Choroid plexus epithelial cell (primary cell): Measurements from ENCODE around the gene TUBB.
"Not testable (repeated sequence)": the region's sequence is repeated elsewhere in the genome, so short reads cannot be mapped to it uniquely, and the experiment has no call there.

Experiments
- DNase-seq: peaks from one replicate; pipeline ENCODE4 v3.0.0-alpha.2; 2010; ENCODE audit warnings: low read depth
- H3K4me3 ChIP-seq: 2 replicates; pipeline ENCODE4 v1.5.1; 2011; ENCODE audit warnings: low read depth, mild to moderate bottlenecking, control low read depth, low read length, moderate library complexity
- TF ChIP-seq, protein P1 (sequence below): conservative IDR thresholded peaks from 2 replicates; pipeline ENCODE4 v1.5.1; 2011; ENCODE audit warnings: low read depth, mild to moderate bottlenecking, control low read depth, inconsistent platforms, low read length, moderate library complexity

Gene TUBB

DNA sequence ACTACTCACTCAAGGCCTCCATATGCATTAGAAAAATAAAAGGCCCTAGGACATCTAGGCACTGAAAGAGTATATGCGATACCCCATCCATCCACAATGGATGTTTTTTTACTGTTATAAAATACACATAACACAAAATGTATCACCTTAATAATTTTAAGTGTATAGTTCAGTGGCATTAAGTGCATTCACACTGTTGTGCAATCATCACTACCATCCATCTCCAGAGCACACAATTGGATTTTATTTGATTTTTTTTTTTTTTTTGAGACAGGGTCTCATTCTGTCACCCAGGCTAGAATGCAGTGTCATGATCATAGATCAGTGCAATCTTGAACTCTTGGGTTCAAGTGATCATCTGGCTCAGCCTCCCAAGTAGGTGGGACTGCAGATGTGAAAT is 5.9 kb upstream of the TUBB start:
- TF ChIP-seq, protein P1, sequence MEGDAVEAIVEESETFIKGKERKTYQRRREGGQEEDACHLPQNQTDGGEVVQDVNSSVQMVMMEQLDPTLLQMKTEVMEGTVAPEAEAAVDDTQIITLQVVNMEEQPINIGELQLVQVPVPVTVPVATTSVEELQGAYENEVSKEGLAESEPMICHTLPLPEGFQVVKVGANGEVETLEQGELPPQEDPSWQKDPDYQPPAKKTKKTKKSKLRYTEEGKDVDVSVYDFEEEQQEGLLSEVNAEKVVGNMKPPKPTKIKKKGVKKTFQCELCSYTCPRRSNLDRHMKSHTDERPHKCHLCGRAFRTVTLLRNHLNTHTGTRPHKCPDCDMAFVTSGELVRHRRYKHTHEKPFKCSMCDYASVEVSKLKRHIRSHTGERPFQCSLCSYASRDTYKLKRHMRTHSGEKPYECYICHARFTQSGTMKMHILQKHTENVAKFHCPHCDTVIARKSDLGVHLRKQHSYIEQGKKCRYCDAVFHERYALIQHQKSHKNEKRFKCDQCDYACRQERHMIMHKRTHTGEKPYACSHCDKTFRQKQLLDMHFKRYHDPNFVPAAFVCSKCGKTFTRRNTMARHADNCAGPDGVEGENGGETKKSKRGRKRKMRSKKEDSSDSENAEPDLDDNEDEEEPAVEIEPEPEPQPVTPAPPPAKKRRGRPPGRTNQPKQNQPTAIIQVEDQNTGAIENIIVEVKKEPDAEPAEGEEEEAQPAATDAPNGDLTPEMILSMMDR: no peak
- H3K4me3 ChIP-seq: no peak overlapping the region
- DNase-seq: no peak

DNA sequence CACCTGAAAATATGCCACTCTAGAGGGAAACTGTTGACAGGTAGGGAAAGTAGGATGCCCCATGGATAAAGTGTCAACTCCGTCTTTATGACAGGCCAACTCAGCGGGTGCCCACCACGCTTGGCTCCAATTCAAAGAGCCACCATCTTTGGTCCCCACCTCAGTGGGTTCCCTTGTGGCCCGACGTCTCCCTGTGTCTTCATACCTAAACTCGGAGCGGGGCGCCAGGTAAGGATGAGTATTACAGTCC is 3.3 kb upstream of the TUBB start:
- H3K4me3 ChIP-seq: peak overlapping the region; percentile 84
- TF ChIP-seq, protein P1: no peak
- no peak for DNase-seq

DNA sequence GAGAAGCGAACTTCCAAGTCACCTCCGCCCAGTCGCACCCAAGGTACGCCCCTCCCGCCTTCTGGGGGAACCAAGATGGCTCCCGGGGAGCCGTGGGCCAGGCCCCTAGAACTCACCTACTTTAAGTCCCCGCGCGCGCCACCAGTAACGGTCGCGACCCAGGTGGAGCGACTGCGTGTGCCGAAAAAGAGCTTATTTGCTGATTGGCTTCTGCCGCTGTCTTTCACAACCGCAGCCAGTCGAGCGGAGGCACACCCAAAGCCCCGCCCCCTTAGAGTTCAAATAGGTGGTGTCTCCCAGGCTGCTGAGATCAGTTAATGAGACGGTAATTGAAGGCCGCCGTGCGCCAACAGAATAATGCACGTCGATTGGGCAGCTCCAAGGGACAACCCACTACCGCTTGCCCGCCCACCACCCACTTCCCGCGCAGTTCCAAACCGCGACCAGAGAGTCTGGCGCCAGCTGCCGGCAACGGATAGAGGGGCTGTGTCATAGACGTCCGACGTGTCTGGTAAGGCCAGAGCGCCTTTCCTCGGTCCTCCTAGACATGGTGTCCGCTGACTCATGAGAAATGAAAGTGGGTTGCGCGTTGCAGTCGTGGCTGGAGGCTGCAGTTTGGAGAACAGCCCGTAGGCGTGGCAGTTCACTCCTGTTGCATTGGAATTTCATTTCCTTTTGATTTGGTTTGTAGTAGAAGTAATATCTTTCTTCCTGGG is 2.9 kb upstream of the TUBB start, which contains the start of gene MDC1:
TSS of gene MDC1 (minus strand) at position 153 of the 716 bp plus-strand sequence. CDS start 2,106 bp downstream, outside the sequence.
- TF ChIP-seq, protein P1: peak; percentile 41
- peak within 1 kb of the TSS; percentile 84 for H3K4me3 ChIP-seq
- DNase-seq: peak; percentile 100

DNA sequence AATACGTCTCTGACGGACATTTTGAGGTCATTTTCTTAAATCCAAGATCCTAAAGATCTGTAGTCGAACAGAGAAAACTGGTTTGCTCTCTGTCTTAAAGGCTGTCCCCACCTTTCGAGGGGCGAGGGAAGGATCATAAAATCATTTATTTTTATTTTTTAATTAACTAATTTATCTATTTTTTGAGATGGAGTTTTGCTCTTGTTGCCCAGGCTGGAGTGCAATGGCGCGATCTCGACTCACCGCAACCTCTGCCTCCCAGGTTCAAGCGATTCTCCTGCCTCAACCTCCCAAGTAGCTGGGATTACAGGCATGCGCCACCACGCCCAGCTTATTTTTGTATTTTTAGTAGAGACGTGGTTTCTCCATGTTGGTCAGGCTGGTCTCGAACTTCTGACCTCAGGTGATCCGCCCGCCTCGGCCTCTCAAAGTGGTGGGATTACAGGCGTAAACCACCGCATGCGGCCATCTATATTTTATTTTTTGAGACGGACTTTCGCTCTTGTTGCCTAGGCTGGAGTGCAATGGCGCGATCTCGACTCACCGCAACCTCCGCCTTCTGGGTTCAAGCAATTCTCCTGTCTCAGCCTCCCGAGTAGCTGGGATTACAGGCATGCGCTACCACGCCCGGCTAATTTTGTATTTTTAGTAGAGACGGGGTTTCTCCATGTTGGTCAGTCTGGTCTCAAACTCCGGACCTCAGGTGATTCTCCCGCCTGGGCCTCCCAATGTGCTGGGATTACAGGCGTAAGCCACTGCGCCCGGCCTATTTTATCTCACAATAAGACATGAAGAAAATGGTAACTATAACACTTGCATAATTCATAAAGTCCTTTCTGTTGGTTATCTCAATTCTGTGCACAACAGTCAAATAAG is 2.1 kb upstream of the TUBB start:
- DNase-seq: not testable (repeated sequence)
- H3K4me3 ChIP-seq: peak overlapping the region; percentile 41

DNA sequence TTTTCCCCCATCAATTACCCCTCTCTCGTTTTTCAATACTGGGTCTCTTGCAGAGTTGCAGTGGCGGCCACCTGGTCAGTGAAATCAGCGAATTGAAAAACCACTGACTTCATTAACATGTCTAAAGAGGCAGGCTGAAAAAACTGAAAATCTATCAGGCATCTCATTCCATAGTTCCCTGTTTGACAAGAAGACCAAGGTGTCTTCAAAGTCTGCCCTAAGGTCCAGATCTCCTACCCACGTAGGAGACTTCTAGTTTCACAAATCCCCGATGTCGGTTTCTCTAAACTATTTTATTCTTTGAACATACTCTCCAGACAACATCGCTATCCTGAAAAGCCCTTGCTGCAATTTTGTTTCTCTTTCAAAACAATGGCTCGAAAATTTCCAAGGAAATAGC is 796 bp upstream of the TUBB start:
- TF ChIP-seq, protein P1: no peak
- peak overlapping the region; percentile 88 for H3K4me3 ChIP-seq
- no peak for DNase-seq

DNA sequence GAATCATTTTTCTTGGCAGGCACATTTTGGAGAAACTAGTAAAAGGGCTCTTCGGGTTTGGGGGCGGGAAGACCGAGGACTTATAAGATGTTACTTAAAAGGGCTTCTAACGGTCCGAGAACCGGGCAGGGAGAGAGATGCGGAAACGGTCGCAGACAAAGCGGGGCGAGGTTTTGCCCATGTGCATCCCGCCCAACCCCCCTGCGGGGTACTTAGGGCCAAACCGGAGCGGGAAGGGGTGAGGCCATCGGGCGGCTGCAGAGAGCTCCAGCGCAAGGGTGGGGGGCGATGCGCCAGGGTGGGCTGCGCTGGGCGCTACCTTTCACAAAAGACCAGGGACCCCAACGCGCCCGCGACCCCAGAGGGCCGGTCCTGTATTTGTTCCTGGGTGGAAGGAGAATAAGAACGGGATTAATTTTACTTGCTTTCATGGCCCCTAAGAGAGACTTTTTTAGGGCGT is 616 bp downstream of the TUBB start:
- TF ChIP-seq, protein P1: no peak
- DNase-seq: peak; percentile 41
- peak overlapping the region; percentile 88 for H3K4me3 ChIP-seq

DNA sequence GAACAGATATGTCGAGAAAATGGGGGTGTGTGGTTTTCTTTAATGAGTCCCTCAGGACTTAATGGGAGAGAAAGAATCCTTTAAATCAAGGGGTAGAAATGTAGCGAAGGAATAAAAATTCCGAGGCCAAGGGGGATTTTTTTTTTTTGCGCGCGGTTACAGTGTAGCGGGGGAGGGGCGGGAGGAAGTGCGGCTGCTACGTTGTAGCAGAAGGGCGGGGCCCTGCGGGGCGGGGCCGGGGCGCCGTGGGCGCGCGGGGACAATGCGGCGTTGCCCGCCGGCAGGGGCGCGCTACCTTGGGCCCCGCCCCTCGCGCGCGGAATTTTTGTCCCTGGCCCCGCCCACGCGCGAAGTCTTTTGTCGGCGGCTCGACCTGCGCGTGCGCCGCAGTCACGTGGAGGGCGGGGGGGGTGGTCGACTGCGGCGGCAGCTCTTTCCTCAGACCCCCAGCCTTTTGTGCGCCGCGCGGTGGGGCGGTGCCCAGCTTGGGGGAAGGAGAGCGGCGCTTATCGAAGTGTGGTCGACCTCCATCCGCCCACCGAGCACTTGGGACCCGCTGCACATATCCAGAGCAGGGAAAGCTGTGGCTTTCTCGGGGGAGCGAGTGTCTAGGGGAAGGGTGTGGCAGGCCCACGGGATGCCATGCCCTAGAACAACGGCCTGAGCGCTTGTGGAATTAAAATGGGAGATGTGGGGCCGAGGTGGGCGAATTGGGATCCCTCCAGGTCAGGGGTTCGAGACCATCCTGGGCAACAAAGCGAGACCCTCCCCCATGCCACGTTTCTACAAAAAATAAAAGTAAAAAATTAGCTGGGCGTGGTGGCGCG is 1.3 kb downstream of the TUBB start:
- TF ChIP-seq, protein P1: peak; percentile 32
- peak; percentile 93 for DNase-seq
- peak overlapping the region; percentile 88 for H3K4me3 ChIP-seq

DNA sequence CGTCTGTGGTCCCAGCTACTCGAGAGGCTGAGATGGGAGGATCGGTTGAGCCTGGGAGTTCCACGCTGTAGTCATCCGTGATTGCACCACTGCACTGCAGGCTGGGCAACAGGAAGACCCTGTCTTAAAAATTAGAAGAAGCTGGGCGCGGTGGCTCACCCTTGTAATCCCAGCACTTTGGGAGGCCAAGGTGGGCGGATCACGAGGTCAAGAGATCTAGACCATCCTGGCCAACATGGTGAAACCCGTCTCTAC is 1.8 kb downstream of the TUBB start:
- DNase-seq: peak; percentile 60

More for the DNA sequence above, 1.8 kb downstream of the TUBB start:
- peak overlapping the region; percentile 88 for H3K4me3 ChIP-seq
